Activated CD8-positive, alpha-beta memory T cell treated with anti-CD3 and anti-CD28 coated beads, Interleukin-2, amount 50 U/mL, for 48 hours (primary cell): ENCODE results near the gene TMTC2.

ENCODE experiments used
- DNase-seq: peaks from one replicate; pipeline ENCODE4 v3.0.0-alpha.2; 2020

TMTC2 gene

DNA sequence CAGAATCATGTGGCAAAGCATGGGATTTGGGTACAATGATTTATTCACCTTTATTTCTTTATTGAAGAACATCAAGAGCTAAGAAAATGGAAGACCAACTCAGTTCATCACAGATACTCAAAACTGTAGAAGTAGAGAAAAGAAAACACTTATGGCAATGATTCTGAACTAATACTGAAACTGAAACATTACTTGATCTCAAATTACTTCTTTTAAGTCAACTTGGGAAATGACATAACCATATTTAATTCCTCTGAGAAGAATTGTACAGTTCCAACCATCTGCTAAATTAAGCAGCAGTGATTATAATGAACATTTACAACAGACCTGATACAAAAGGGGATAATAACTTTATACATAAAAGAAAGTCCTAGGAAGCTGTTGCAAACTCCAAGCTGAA, 466.5 kb downstream of the TMTC2 start:
- DNase-seq, result no peak

DNA sequence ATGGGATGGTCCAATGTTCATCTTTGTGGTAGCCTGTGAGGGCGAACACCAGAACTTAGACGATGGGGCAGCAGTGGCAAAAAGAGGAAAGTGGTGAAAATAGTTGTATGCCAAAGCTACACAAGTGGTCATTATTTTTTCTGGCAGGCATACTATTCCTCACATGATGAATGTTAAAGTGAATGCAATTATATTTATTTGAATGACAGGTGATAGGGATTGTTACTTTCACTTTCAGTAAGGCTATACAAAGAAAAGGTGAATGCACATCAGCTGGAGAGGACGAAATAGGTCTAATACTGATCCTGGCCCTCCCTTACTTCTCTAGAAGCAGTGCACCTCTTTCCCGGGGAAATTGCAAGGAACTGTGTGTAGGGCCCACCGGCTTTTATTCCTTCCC, 470.1 kb downstream of the TMTC2 start:
- DNase-seq, result no peak

DNA sequence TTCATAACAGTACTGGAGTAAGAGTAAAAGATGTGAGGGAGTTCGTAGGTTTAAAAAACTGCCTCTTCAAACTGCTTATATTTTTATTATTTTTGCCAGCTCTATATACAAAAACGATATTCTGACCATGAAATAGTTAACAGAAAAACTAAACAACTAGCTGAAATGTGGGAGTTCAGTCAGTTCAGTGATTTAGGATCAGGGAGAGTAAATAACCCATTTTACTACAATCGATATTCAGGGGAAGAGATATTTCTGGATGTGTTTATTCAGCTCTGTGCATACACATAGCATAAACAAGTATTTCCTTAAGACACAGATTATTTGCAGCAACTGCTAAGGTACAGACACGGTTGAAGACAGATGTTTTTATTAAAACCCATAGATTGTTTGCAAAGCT, 470.9 kb downstream of the TMTC2 start:
- no peak for DNase-seq

DNA sequence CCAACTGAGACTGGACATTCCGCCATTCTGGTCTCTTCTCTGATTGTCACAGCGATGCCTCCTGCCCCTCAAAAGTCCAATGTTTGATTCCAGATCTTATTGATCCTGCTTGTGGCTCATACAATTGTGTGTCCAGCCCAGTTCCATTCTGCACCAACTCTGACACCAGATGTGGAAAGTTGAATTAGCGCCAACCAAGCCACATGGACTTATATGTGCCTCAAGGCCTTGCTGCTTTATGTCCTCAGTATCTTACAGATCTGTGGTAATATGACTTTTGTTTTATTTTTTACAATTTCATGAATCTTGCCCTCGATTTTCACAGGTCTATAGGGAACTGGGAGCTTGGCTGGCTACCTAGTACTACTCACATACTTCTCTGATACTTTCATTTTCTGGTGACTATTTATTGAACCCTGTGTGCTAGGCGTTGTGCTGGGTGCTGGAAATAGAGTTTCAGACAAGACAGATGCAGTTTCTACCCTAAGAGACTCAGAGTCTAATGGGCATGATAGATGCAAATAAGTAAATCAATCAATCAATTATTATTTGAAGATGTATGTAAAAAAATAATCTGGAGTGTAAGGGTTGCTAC, 472.0 kb downstream of the TMTC2 start:
- no peak for DNase-seq

- no peak for DNase-seq
These were observed 474.8 kb downstream of the TMTC2 start for GRCh38 chr12:83161456-83161855.

- no peak for DNase-seq
These were observed 482.0 kb downstream of the TMTC2 start for GRCh38 chr12:83168751-83169150.

- no peak for DNase-seq
These were observed 485.7 kb downstream of the TMTC2 start for GRCh38 chr12:83172441-83172840.

DNA sequence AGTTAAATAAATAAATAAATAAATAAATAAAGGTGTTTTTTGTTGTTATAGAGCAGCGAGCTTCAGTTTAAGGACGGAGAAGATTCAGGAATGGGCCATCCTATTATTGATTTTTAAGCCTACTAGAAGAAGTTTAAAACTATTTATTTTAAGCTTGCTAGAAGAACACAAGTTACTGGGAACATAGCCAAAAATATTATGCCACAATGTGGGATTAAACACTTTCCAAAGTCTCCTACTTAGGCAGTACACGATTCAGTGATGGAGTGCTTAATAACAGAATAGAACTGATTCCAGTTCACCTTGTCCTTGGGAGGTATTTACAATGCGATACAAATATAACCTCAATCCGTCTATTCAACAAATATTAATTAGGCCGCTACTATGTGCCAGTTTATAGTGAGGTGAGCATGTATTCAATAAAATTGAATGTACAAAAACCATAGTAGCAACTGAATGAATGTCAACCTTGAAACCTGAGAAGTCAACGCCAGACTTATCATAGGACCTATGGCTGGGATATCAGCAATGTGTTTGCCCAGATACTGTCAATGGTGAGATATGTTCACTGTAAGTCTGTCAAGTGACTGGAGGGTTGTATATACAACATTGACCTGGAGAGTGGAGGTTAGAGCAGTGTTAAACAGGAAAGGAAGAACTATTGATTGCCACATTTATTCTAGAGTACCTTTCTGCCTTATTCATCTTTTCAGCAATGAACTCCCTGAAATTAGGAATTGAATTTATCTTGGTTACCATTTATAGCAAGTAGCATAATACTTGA, 486.4 kb downstream of the TMTC2 start:
- DNase-seq, result no peak

DNA sequence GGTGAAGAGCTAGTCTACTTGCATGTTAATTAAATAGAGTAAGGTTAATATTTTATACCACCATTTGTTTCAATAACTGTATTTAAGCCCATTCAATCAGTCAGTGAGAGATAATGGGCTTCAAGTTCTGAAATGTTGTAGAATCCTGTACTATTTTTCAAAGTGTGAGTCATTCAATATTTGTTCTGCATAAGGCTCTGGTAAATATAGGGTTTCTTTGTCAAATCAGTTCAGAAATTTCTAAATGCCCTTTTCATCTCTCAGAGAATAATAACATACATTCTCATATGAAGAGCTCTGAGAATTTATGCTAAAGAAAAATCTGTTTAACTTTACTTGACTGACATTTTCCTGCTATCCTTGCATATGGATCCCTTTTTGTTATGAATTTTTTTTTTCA, 493.3 kb downstream of the TMTC2 start:
- DNase-seq, result no peak

GRCh38 chr12:83181074-83181473, 494.4 kb downstream of the TMTC2 start:
- DNase-seq, result no peak

DNA sequence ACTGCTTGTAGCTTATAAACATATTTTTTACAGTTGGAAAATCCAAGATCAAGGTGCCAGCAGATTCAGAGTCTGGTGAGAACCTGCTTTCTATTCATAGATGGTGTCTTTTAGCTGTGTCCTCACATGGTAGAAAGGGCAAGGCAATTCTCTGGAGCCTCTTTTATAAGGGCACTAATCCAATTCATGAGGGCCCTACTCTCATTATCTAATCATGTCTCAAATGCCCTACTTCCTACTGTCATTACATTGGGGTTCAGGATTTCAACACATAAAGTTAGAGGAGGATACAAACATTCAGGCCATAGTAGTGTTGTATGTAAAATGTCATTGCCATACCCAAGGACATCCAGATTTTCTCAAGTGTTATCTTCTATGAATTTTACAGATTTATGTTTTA, 496.4 kb downstream of the TMTC2 start:
- no peak for DNase-seq
